Glutamatergic neuron (in vitro differentiated cells): Measurements from ENCODE around the gene KRTAP3-2. TPM values are rescaled to one million over a fixed set of nuclear protein-coding genes. Genes with fewer than 3 reads are reported as not detected.

Experiments used
- DNase-seq: peaks from one replicate; pipeline ENCODE4 v3.0.0; 2022
- H3K27ac Mint-ChIP-seq: one replicate; pipeline ENCODE4 v1.8.0; 2020; ENCODE audit warnings: mild to moderate bottlenecking, mixed read lengths, inconsistent platforms; ENCODE audit not compliant: unreplicated experiment
- H3K27me3 Mint-ChIP-seq: one replicate; pipeline ENCODE4 v1.8.0; 2020; ENCODE audit warnings: mild to moderate bottlenecking, moderate library complexity, mixed read lengths, inconsistent platforms; ENCODE audit not compliant: unreplicated experiment
- H3K36me3 Mint-ChIP-seq: one replicate; pipeline ENCODE4 v1.8.0; 2020; ENCODE audit warnings: mild to moderate bottlenecking, mixed read lengths, inconsistent platforms; ENCODE audit not compliant: unreplicated experiment
- H3K4me1 Mint-ChIP-seq: one replicate; pipeline ENCODE4 v1.8.0; 2020; ENCODE audit warnings: mild to moderate bottlenecking, low read depth, mixed read lengths, inconsistent platforms; ENCODE audit not compliant: unreplicated experiment
- H3K4me3 Mint-ChIP-seq: one replicate; pipeline ENCODE4 v1.8.0; 2020; ENCODE audit warnings: mild to moderate bottlenecking, mixed read lengths, inconsistent platforms; ENCODE audit not compliant: unreplicated experiment
- H3K9me3 Mint-ChIP-seq: one replicate; pipeline ENCODE4 v1.8.0; 2020; ENCODE audit warnings: mild to moderate bottlenecking, moderate library complexity, mixed read lengths, inconsistent platforms; ENCODE audit not compliant: unreplicated experiment
- CTCF ChIP-seq: fragments of 200-600 bp; sonication (generic); IDR thresholded peaks from one replicate; pipeline ENCODE4 v1.5.0; 2021; ENCODE audit not compliant: partially characterized antibody, unreplicated experiment
- total RNA-seq: library from RNA; stranded (reverse); fragmentation: NEBNext Ultra II Directional; extraction: Animal tissue kit (Norgen Biotek cat#: 25700); gene quantifications from one replicate; pipeline ENCODE4 v1.2.1, GENCODE V29; 2021; ENCODE audit not compliant: unreplicated experiment

KRTAP3-2 gene
- total RNA-seq, 1 donor from 2014 or later, result not detected

GRCh38 chr17:40962059-40962561 is 37.6 kb downstream of the KRTAP3-2 start:
- Mint-ChIP-seq H3K36me3 (no peaks in the 10 kb centered on the region), H3K27me3 (no peaks in the 10 kb centered on the region), H3K4me1 (no peaks in the 10 kb centered on the region), H3K4me3 (no peak overlapping the region), H3K27ac (no peak overlapping the region), H3K9me3 (no peaks in the 10 kb centered on the region)
- DNase-seq, result no peak
- TF ChIP-seq CTCF, result no peak

GRCh38 chr17:40961591-40961990 is 38.1 kb downstream of the KRTAP3-2 start:
- Mint-ChIP-seq H3K36me3 (no peaks in the 10 kb centered on the region), H3K9me3 (no peaks in the 10 kb centered on the region), H3K27me3 (no peaks in the 10 kb centered on the region), H3K27ac (no peak overlapping the region), H3K4me3 (no peak overlapping the region), H3K4me1 (no peaks in the 10 kb centered on the region)
- no peak for TF ChIP-seq CTCF
- DNase-seq, result no peak

- TF ChIP-seq CTCF, result no peak
- Mint-ChIP-seq H3K36me3 (no peaks in the 10 kb centered on the region), H3K4me1 (no peaks in the 10 kb centered on the region), H3K27ac (no peak overlapping the region), H3K4me3 (no peak overlapping the region), H3K27me3 (no peaks in the 10 kb centered on the region), H3K9me3 (no peaks in the 10 kb centered on the region)
- DNase-seq, result no peak
Measured at GRCh38 chr17:40960144-40960543, 39.6 kb downstream of the KRTAP3-2 start.

- Mint-ChIP-seq H3K4me1 (no peaks in the 10 kb centered on the region), H3K36me3 (no peaks in the 10 kb centered on the region), H3K9me3 (peaks cover 1% of the 10 kb centered on the region), H3K27ac (no peak overlapping the region), H3K4me3 (no peak overlapping the region), H3K27me3 (no peaks in the 10 kb centered on the region)
- TF ChIP-seq CTCF, result no peak
- no peak for DNase-seq
Measured at GRCh38 chr17:40958086-40958953, 41.4 kb downstream of the KRTAP3-2 start.
